Neural progenitor cell (in vitro differentiated cells): Measurements from ENCODE around the gene CD300E.

Source experiments
- CTCF ChIP-seq: fragments of 200-600 bp; sonication (generic); IDR thresholded peaks from 2 replicates; pipeline ENCODE4 v1.5.1; 2017; ENCODE audit warnings: antibody characterized with exemption, mild to moderate bottlenecking
- EZH2 ChIP-seq: fragments of 200-600 bp; sonication (generic); IDR thresholded peaks from 2 replicates; pipeline ENCODE4 v1.6.1; 2017; ENCODE audit warnings: antibody characterized with exemption, mild to moderate bottlenecking, moderate library complexity

- TF ChIP-seq CTCF, result no peak
- no peak for TF ChIP-seq EZH2
Observed at GRCh38 chr17:74625661-74626060, 2.1 kb upstream of the CD300E start.
